H1 (cell line): ENCODE results near the gene MRTFA. TPM values are rescaled to one million over a fixed set of nuclear protein-coding genes. Genes with fewer than 3 reads are reported as not detected.

Experiments
- CTCF ChIA-PET: fragments of 300-600 bp; sonication (Branson Sonifier 250); formaldehyde crosslinking; loops from one replicate; lab custom pipeline; 2021; ENCODE audit not compliant: partially characterized antibody; lab: Charles Lee
- POLR2A ChIA-PET: fragments of 300-600 bp; sonication (Branson Sonifier 250); formaldehyde crosslinking; loops from one replicate; lab custom pipeline; 2021; ENCODE audit warnings: inconsistent platforms; ENCODE audit not compliant: partially characterized antibody; lab: Charles Lee
- DNase-seq, 2 experiments: peaks; one replicate each; pipeline versions ENCODE4 v3.0.0 to v3.0.0-alpha.2; 2010 to 2022; ENCODE audit warnings: low spot score in 2 of 2, low read depth in 1 of 2, mixed read lengths in 1 of 2
- FAIRE-seq: peaks from 2 replicates; lab custom pipeline; 2011; peaks lifted over from hg19 to GRCh38; lab: Jason Lieb, UNC
- H2AFZ ChIP-seq: 2 replicates; pipeline ENCODE4 v1.8.1; 2012; ENCODE audit warnings: low read length, inconsistent platforms
- H2AK5ac ChIP-seq: 2 replicates; pipeline ENCODE4 v1.6.1; 2013; ENCODE audit warnings: low read depth, low read length
- H2BK120ac ChIP-seq: replicated peaks from 2 replicates; pipeline ENCODE3; 2013; ENCODE audit warnings: low read depth, low read length, inconsistent platforms
- H2BK12ac ChIP-seq: 2 replicates; pipeline ENCODE4 v1.6.1; 2013; ENCODE audit warnings: low read depth, low read length
- H2BK15ac ChIP-seq: 2 replicates; pipeline ENCODE4 v1.6.1; 2013; ENCODE audit warnings: low read length
- H2BK20ac ChIP-seq: 2 replicates; pipeline ENCODE4 v1.6.1; 2013; ENCODE audit warnings: low read length
- H2BK5ac ChIP-seq: 2 replicates; pipeline ENCODE4 v1.6.1; 2013; ENCODE audit warnings: low read depth, low read length
- H3K14ac ChIP-seq: 2 replicates; pipeline ENCODE4 v1.6.1; 2013; ENCODE audit warnings: inconsistent platforms; ENCODE audit not compliant: insufficient read length
- H3K18ac ChIP-seq: 2 replicates; pipeline ENCODE4 v1.6.1; 2013; ENCODE audit warnings: low read length; ENCODE audit errors: extremely low read depth
- H3K23ac ChIP-seq: 2 replicates; pipeline ENCODE4 v1.6.1; 2013; ENCODE audit warnings: inconsistent platforms; ENCODE audit not compliant: insufficient read length
- H3K23me2 ChIP-seq: 2 replicates; pipeline ENCODE4 v1.6.1; 2013; ENCODE audit warnings: low read depth, low read length
- H3K27ac ChIP-seq: 2 replicates; pipeline ENCODE4 v1.6.1; 2011; ENCODE audit warnings: low read depth, low read length, inconsistent platforms
- H3K27me3 ChIP-seq, 4 experiments: replicated peaks in 1 of 4; 1 replicate in 1 of 4; 2 replicates in 3 of 4; pipeline versions ENCODE4 v1.6.1 to v1.8.1; 2011 to 2013; ENCODE audit warnings: low read length in 3 of 4, mild to moderate bottlenecking in 3 of 4, inconsistent platforms in 2 of 4, mixed read lengths in 2 of 4, moderate library complexity in 1 of 4; ENCODE audit not compliant: control insufficient read depth in 3 of 4, insufficient read depth in 3 of 4; ENCODE audit errors: extremely low read depth in 1 of 4
- H3K36me3 ChIP-seq, 4 experiments: 2 replicates each; pipeline versions ENCODE4 v1.6.1 to v1.8.1; 2011 to 2013; ENCODE audit warnings: mild to moderate bottlenecking in 4 of 4, low read length in 3 of 4, moderate library complexity in 2 of 4, control low read depth in 1 of 4, inconsistent platforms in 1 of 4; ENCODE audit not compliant: insufficient read depth in 4 of 4, control insufficient read depth in 2 of 4
- H3K4ac ChIP-seq: replicated peaks from 2 replicates; pipeline ENCODE3; 2013; ENCODE audit warnings: low read length, low read depth, mixed read lengths, inconsistent platforms; ENCODE audit not compliant: insufficient read length
- H3K4me1 ChIP-seq, 4 experiments: replicated peaks in 1 of 4; 1 replicate in 1 of 4; 2 replicates in 3 of 4; pipeline versions ENCODE4 v1.6.1 to v1.8.1; 2011 to 2013; ENCODE audit warnings: low read length in 3 of 4, inconsistent platforms in 2 of 4, mixed read lengths in 1 of 4; ENCODE audit not compliant: insufficient read depth in 4 of 4, control insufficient read depth in 3 of 4
- H3K4me2 ChIP-seq, 2 experiments: 2 replicates each; pipeline versions ENCODE4 v1.6.1 to v1.8.1; 2011 to 2013; ENCODE audit warnings: low read depth in 2 of 2, low read length in 2 of 2, control low read depth in 1 of 2, inconsistent platforms in 1 of 2, mild to moderate bottlenecking in 1 of 2; ENCODE audit not compliant: insufficient read depth in 1 of 2
- H3K4me3 ChIP-seq, 4 experiments: fragments of 200-600, 300-600 bp in 1 of 4; sonication (generic), shearing (Covaris generic), sonication (Bioruptor Twin) in 1 of 4; 2 replicates each; pipeline versions ENCODE4 v1.5.1 to v1.8.1; 2011 to 2016; ENCODE audit warnings: low read length in 4 of 4, low read depth in 3 of 4, control low read depth in 2 of 4, inconsistent platforms in 2 of 4, mild to moderate bottlenecking in 2 of 4, mixed read lengths in 1 of 4, moderate library complexity in 1 of 4; ENCODE audit not compliant: insufficient read depth in 2 of 4; ENCODE audit errors: extremely low read depth in 1 of 4
- H3K56ac ChIP-seq: replicated peaks from 2 replicates; pipeline ENCODE3; 2013; ENCODE audit warnings: low read depth, mild to moderate bottlenecking, mixed read lengths, low read length, inconsistent platforms; ENCODE audit not compliant: insufficient read length
- H3K79me1 ChIP-seq: 2 replicates; pipeline ENCODE4 v1.6.1; 2013; ENCODE audit warnings: low read depth, low read length, control low read depth
- H3K79me2 ChIP-seq, 2 experiments: 2 replicates each; pipeline versions ENCODE4 v1.6.1 to v1.8.1; 2012 to 2013; ENCODE audit warnings: low read length in 2 of 2, mild to moderate bottlenecking in 2 of 2, inconsistent platforms in 1 of 2; ENCODE audit not compliant: insufficient read depth in 2 of 2, control insufficient read depth in 1 of 2
- H3K9ac ChIP-seq, 4 experiments: replicated peaks in 1 of 4; 1 replicate in 1 of 4; 2 replicates in 3 of 4; pipeline versions ENCODE4 v1.6.1 to v1.8.1; 2011 to 2013; ENCODE audit warnings: low read depth in 3 of 4, low read length in 3 of 4, control low read depth in 2 of 4, mild to moderate bottlenecking in 2 of 4, moderate library complexity in 2 of 4, inconsistent platforms in 1 of 4; ENCODE audit errors: extremely low read depth in 1 of 4
- H3K9me3 ChIP-seq, 2 experiments: 2 replicates each; pipeline versions ENCODE4 v1.6.1 to v1.8.1; 2012 to 2013; ENCODE audit warnings: mild to moderate bottlenecking in 2 of 2, moderate library complexity in 2 of 2, control low read depth in 1 of 2, inconsistent platforms in 1 of 2, low read depth in 1 of 2, low read length in 1 of 2, mixed read lengths in 1 of 2; ENCODE audit not compliant: insufficient read depth in 2 of 2
- H4K20me1 ChIP-seq, 2 experiments: replicated peaks in 1 of 2; 2 replicates each; pipeline versions ENCODE3 to v1.8.1; 2011 to 2013; ENCODE audit warnings: inconsistent platforms in 2 of 2, low read length in 2 of 2, mild to moderate bottlenecking in 1 of 2; ENCODE audit not compliant: insufficient read depth in 2 of 2, control insufficient read depth in 1 of 2
- H4K5ac ChIP-seq: 2 replicates; pipeline ENCODE4 v1.6.1; 2013; ENCODE audit warnings: low read length, low read depth, mixed read lengths, inconsistent platforms; ENCODE audit not compliant: insufficient read length
- H4K8ac ChIP-seq: 2 replicates; pipeline ENCODE4 v1.8.0; 2013; ENCODE audit warnings: mild to moderate bottlenecking, moderate library complexity, low read length, inconsistent platforms; ENCODE audit not compliant: insufficient read depth; ENCODE audit errors: extremely low read depth
- H4K91ac ChIP-seq: replicated peaks from 2 replicates; pipeline ENCODE3; 2013; ENCODE audit warnings: low read length, mixed read lengths, inconsistent platforms; ENCODE audit not compliant: insufficient read length
- GABPA ChIP-seq: IDR thresholded peaks from 2 replicates; pipeline ENCODE4 v1.6.1; 2011; ENCODE audit warnings: mild to moderate bottlenecking, low read length, moderate library complexity, borderline replicate concordance; ENCODE audit not compliant: insufficient read depth
- polyA plus RNA-seq, 7 experiments: library from polyadenylated mRNA; depleted of rRNA in 3 of 7; stranded (reverse) in 5 of 7; unstranded in 2 of 7; fragments of >200 nt in 5 of 7; fragments of 200-250 nt in 2 of 7; gene quantifications; 1 replicate in 5 of 7; 2 replicates in 1 of 7; 4 replicates in 1 of 7; pipeline versions ENCODE4 v1.2.1 to v1.2.3, GENCODE V29; 2011 to 2013; ENCODE audit warnings: missing spikeins in 2 of 7, mixed read lengths in 2 of 7
- total RNA-seq: library from RNA; stranded (reverse); fragmentation: NEBNext Ultra II Directional; extraction: Animal tissue kit (Norgen Biotek cat#: 25700); gene quantifications from 2 replicates; pipeline ENCODE4 v1.2.1, GENCODE V29; 2021

MRTFA gene
- total and polyA plus RNA-seq, 2 of the 8 experiments (the other 6 are each of a cell fraction or from before 2014, with no cell fraction given), result 5.4 to 37.9 TPM

DNA sequence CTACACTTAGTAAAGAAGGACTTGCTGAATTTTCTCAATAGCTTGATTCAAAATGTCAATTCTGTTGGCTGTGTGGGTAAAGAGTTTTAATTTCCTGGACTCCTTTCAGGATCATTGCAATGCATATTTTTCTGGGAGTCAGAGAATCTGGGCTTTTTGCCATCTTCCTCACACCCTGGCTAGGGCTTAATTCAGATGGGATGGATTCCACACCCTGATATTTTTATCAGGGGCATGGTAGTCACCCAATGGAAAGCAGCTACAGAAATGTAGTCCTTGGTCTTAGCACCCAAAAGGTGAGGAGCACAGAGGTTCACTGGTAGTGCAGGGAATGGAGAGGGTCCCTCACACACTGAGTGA, 186.9 kb downstream of the MRTFA start:
- no peaks in the 10 kb centered on the region; a peak in 2 of 8 replicates for H3K36me3 ChIP-seq
- POLR2A ChIA-PET, result no interaction called here
- no peak overlapping the region for H3K4me3 ChIP-seq
- no peak overlapping the region for H3K23ac ChIP-seq
- peaks cover 2% of the 10 kb centered on the region; the same call in 1 of the 2 replicates for H3K79me1 ChIP-seq
- H3K4ac ChIP-seq, result no peak overlapping the region
- no peak overlapping the region for H3K14ac ChIP-seq
- H2BK12ac ChIP-seq, result no peak overlapping the region
- H3K4me2 ChIP-seq, result no peak overlapping the region
- no peaks in the 10 kb centered on the region for H4K20me1 ChIP-seq
- no peak overlapping the region for H3K56ac ChIP-seq
- no peak overlapping the region for H3K9ac ChIP-seq
- no peak overlapping the region for H4K91ac ChIP-seq
- no peak overlapping the region for H4K8ac ChIP-seq
- H3K18ac ChIP-seq, result no peak overlapping the region
- peaks cover 0 to 12% (median under 1%) of the 10 kb centered on the region in 4 experiments; a peak in 3 of 7 replicates for H3K4me1 ChIP-seq
- H3K79me2 ChIP-seq, result no peaks in the 10 kb centered on the region; a peak in 2 of 4 replicates
- no peaks in the 10 kb centered on the region for H3K9me3 ChIP-seq
- no peak overlapping the region for H2BK15ac ChIP-seq
- no peak overlapping the region for H2AFZ ChIP-seq
- CTCF ChIA-PET, result interaction anchor here (1.2 to 5.5 kb wide), 3 partner anchors 13 to 75 kb away, joined by 3 to 52 read pairs (median 4); no protein-coding TSS in a partner anchor
- DNase-seq (no peak), FAIRE-seq (no peak)
- H2BK20ac ChIP-seq, result no peak overlapping the region
- H2AK5ac ChIP-seq, result no peak overlapping the region
- no peak overlapping the region; the same call in 1 of the 2 replicates for H2BK5ac ChIP-seq
- H3K27me3 ChIP-seq, result no peaks in the 10 kb centered on the region
- H4K5ac ChIP-seq, result no peak overlapping the region
- no peaks in the 10 kb centered on the region for H3K23me2 ChIP-seq
- no peak overlapping the region for H2BK120ac ChIP-seq
- H3K27ac ChIP-seq, result no peak overlapping the region
- TF ChIP-seq GABPA, result no peak
